HG03457 (cell line): Measurements from ENCODE around the gene UBE2H.

Experiments used
- ATAC-seq: cut with Tn5 transposase; IDR thresholded peaks from one replicate; pipeline ENCODE4 v1.9.1; 2021; ENCODE audit warnings: moderate number of reproducible peaks; ENCODE audit not compliant: unreplicated experiment

UBE2H gene

GRCh38 chr7:129950933-129951225 lies 1.9 kb downstream of the UBE2H start:
- no peak for ATAC-seq

GRCh38 chr7:129950191-129950932 lies 2.4 kb downstream of the UBE2H start:
- no peak for ATAC-seq

GRCh38 chr7:129949292-129950133 lies 3.2 kb downstream of the UBE2H start:
- ATAC-seq, result peak; percentile 9

- peak; percentile 40 for ATAC-seq
Measured at GRCh38 chr7:129948877-129949291, 3.9 kb downstream of the UBE2H start.

GRCh38 chr7:129948338-129948737 lies 4.4 kb downstream of the UBE2H start:
- ATAC-seq, result no peak

GRCh38 chr7:129947701-129948100 lies 5.1 kb downstream of the UBE2H start:
- ATAC-seq, result no peak

GRCh38 chr7:129947049-129947448 lies 5.7 kb downstream of the UBE2H start:
- no peak for ATAC-seq

GRCh38 chr7:129946282-129946681 lies 6.5 kb downstream of the UBE2H start:
- ATAC-seq, result no peak

GRCh38 chr7:129943352-129943751 lies 9.4 kb downstream of the UBE2H start:
- ATAC-seq, result no peak

- ATAC-seq, result no peak
Measured at GRCh38 chr7:129940329-129940728, 12.4 kb downstream of the UBE2H start.

- ATAC-seq, result no peak
Measured at GRCh38 chr7:129939881-129940280, 12.9 kb downstream of the UBE2H start.

GRCh38 chr7:129933627-129934026 lies 19.1 kb downstream of the UBE2H start:
- ATAC-seq, result no peak

GRCh38 chr7:129926618-129927017 lies 26.1 kb downstream of the UBE2H start:
- ATAC-seq, result no peak

- ATAC-seq, result no peak
Measured at GRCh38 chr7:129925416-129926002, 27.3 kb downstream of the UBE2H start.

GRCh38 chr7:129924602-129925001 lies 28.2 kb downstream of the UBE2H start:
- no peak for ATAC-seq

GRCh38 chr7:129923709-129924108 lies 29.1 kb downstream of the UBE2H start:
- peak; percentile 60 for ATAC-seq

- ATAC-seq, result no peak
Measured at GRCh38 chr7:129919492-129919891, 33.3 kb downstream of the UBE2H start.

GRCh38 chr7:129918922-129919321 lies 33.8 kb downstream of the UBE2H start:
- no peak for ATAC-seq

- no peak for ATAC-seq
Measured at GRCh38 chr7:129917934-129918333, 34.8 kb downstream of the UBE2H start.

GRCh38 chr7:129914536-129915272 lies 38.1 kb downstream of the UBE2H start:
- ATAC-seq, result no peak

- ATAC-seq, result no peak
Measured at GRCh38 chr7:129913428-129913827, 39.3 kb downstream of the UBE2H start.
